PFSK-1 (cell line): ENCODE results near the gene ACACA.

Experiments
- POLR2AphosphoS5 ChIP-seq: IDR thresholded peaks from 2 replicates; pipeline ENCODE4 v1.6.1; 2012; ENCODE audit warnings: low read depth, mild to moderate bottlenecking, control low read depth, low read length, moderate library complexity
- SIN3A ChIP-seq: IDR thresholded peaks from 2 replicates; pipeline ENCODE4 v1.6.1; 2012; ENCODE audit warnings: mild to moderate bottlenecking, low read length, moderate library complexity, borderline replicate concordance; ENCODE audit not compliant: insufficient read depth
- TAF1 ChIP-seq: IDR thresholded peaks from 2 replicates; pipeline ENCODE4 v1.6.1; 2012; ENCODE audit warnings: low read length, control low read depth, borderline replicate concordance; ENCODE audit not compliant: insufficient read depth
- TF ChIP-seq, protein P1 (sequence below), 2 experiments: IDR thresholded peaks; 2 replicates each; pipeline versions ENCODE4 v1.6.1 to v1.8.0; 2011 to 2012; ENCODE audit warnings: low read depth in 2 of 2, low read length in 2 of 2, control low read depth in 1 of 2, inconsistent platforms in 1 of 2, mild to moderate bottlenecking in 1 of 2, moderate library complexity in 1 of 2; ENCODE audit not compliant: insufficient read depth in 1 of 2

DNA sequence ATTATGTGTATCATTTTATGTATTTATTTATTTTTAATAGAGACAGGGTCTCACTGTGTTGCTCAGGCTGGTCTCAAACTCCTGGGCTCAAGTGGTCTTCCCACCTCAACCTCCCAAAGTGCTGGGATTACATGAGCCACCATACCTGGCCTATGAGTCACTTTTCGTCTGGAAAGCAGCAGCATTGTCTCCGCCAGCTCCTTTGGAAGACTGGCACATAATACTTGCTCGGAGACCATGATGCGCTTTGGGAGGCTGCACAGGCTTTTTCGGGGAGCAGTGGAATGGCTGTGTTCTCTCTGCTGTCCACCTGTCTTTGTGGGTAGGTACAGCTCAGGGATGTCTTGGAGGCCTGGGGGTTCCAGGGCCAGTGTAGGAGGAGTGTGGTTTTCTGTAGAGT is 355.7 kb downstream of the ACACA start:
- TF ChIP-seq POLR2AphosphoS5 (no peak), TAF1 (no peak), SIN3A (no peak)
- TF ChIP-seq, protein P1, sequence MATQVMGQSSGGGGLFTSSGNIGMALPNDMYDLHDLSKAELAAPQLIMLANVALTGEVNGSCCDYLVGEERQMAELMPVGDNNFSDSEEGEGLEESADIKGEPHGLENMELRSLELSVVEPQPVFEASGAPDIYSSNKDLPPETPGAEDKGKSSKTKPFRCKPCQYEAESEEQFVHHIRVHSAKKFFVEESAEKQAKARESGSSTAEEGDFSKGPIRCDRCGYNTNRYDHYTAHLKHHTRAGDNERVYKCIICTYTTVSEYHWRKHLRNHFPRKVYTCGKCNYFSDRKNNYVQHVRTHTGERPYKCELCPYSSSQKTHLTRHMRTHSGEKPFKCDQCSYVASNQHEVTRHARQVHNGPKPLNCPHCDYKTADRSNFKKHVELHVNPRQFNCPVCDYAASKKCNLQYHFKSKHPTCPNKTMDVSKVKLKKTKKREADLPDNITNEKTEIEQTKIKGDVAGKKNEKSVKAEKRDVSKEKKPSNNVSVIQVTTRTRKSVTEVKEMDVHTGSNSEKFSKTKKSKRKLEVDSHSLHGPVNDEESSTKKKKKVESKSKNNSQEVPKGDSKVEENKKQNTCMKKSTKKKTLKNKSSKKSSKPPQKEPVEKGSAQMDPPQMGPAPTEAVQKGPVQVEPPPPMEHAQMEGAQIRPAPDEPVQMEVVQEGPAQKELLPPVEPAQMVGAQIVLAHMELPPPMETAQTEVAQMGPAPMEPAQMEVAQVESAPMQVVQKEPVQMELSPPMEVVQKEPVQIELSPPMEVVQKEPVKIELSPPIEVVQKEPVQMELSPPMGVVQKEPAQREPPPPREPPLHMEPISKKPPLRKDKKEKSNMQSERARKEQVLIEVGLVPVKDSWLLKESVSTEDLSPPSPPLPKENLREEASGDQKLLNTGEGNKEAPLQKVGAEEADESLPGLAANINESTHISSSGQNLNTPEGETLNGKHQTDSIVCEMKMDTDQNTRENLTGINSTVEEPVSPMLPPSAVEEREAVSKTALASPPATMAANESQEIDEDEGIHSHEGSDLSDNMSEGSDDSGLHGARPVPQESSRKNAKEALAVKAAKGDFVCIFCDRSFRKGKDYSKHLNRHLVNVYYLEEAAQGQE (IDR thresholded peaks at IDR 0.05; ENCODE audit: insufficient read depth in 1 of 2, low read depth in 2 of 2, low read length in 2 of 2) = no peak
